Measurements from ENCODE around the gene MAP3K13. TPM values are rescaled to one million over a fixed set of nuclear protein-coding genes. Genes with fewer than 3 reads are reported as not detected.
A peak's percentile ranks its signal among the peaks of the same experiment; 100 is the strongest.
"Not testable (repeated sequence)": the region's sequence is repeated elsewhere in the genome, so short reads cannot be mapped to it uniquely, and the experiment has no call there.

MAP3K13 gene
- total RNA-seq, 1 experiment from 2014 or later: 30.9 TPM

- no peak for DNase-seq (ENCODE audit: low read depth)
Observed at GRCh38 chr3:185399737-185400667, 37.1 kb downstream of the MAP3K13 start.

GRCh38 chr3:185400866-185401265 is 37.9 kb downstream of the MAP3K13 start:
- no peak for DNase-seq (ENCODE audit: low read depth)

- DNase-seq (ENCODE audit: low read depth): peak; percentile 16
Observed at GRCh38 chr3:185401319-185401955, 38.5 kb downstream of the MAP3K13 start.

- peak; percentile 15 for DNase-seq (ENCODE audit: low read depth)
Observed at GRCh38 chr3:185402561-185402960, 39.6 kb downstream of the MAP3K13 start.

GRCh38 chr3:185403002-185403401 is 40.1 kb downstream of the MAP3K13 start:
- no peak for DNase-seq (ENCODE audit: low read depth)

- no peak for DNase-seq (ENCODE audit: low read depth)
Observed at GRCh38 chr3:185405243-185405642, 42.3 kb downstream of the MAP3K13 start.

GRCh38 chr3:185405664-185406063 is 42.7 kb downstream of the MAP3K13 start:
- no peak for DNase-seq (ENCODE audit: low read depth)

GRCh38 chr3:185406121-185406620 is 43.2 kb downstream of the MAP3K13 start:
- DNase-seq (ENCODE audit: low read depth): no peak

GRCh38 chr3:185409957-185410356 is 47.0 kb downstream of the MAP3K13 start:
- no peak for DNase-seq (ENCODE audit: low read depth)

GRCh38 chr3:185411133-185411532 is 48.2 kb downstream of the MAP3K13 start:
- DNase-seq (ENCODE audit: low read depth): no peak

GRCh38 chr3:185416513-185416912 is 53.6 kb downstream of the MAP3K13 start:
- DNase-seq (ENCODE audit: low read depth): no peak

- DNase-seq (ENCODE audit: low read depth): not testable (repeated sequence)
Observed at GRCh38 chr3:185418561-185418977, 55.6 kb downstream of the MAP3K13 start.

- DNase-seq (ENCODE audit: low read depth): peak; percentile 60
Observed at GRCh38 chr3:185420762-185421161, 57.8 kb downstream of the MAP3K13 start.

- no peak for DNase-seq (ENCODE audit: low read depth)
Observed at GRCh38 chr3:185421577-185422232, 58.8 kb downstream of the MAP3K13 start.

- no peak for DNase-seq (ENCODE audit: low read depth)
Observed at GRCh38 chr3:185422677-185423076, 59.7 kb downstream of the MAP3K13 start.

- peak; percentile 71 for DNase-seq (ENCODE audit: low read depth)
Observed at GRCh38 chr3:185423178-185423577, 60.2 kb downstream of the MAP3K13 start.

GRCh38 chr3:185424435-185424834 is 61.5 kb downstream of the MAP3K13 start:
- DNase-seq (ENCODE audit: low read depth): no peak

GRCh38 chr3:185430375-185430774 is 67.4 kb downstream of the MAP3K13 start:
- DNase-seq (ENCODE audit: low read depth): no peak

GRCh38 chr3:185439745-185440466 is 77.0 kb downstream of the MAP3K13 start:
- no peak for DNase-seq (ENCODE audit: low read depth)

- DNase-seq (ENCODE audit: low read depth): no peak
Observed at GRCh38 chr3:185442031-185442430, 79.1 kb downstream of the MAP3K13 start.

- DNase-seq (ENCODE audit: low read depth): no peak
Observed at GRCh38 chr3:185444329-185444728, 81.4 kb downstream of the MAP3K13 start.

GRCh38 chr3:185448107-185448506 is 85.2 kb downstream of the MAP3K13 start:
- DNase-seq (ENCODE audit: low read depth): no peak

All from M059J (cell line).